Heart left ventricle (tissue), 16 donors: ENCODE results near the gene CACNA1S. TPM values are rescaled to one million over a fixed set of nuclear protein-coding genes. Genes with fewer than 3 reads are reported as not detected.

Experiments
- ATAC-seq, 4 donors: fragments of 200-7000 bp; cut with Tn5 transposase; one replicate each; pipeline ENCODE4 v1.9.1; 2020 to 2022; ENCODE audit warnings: moderate library complexity in 4 of 4, mild to moderate bottlenecking in 3 of 4, moderate number of reproducible peaks in 1 of 4
- DNase-seq, 5 donors: peaks; one replicate each; pipeline ENCODE4 v3.0.0-alpha.2; 2020
- H3K27ac ChIP-seq, 12 donors: fragments of 200-600 bp; sonication (generic) in 4 of 12; one replicate each; pipeline versions ENCODE4 v1.5.0 to v1.8.0; 2016 to 2022; ENCODE audit warnings: mild to moderate bottlenecking in 2 of 12
- H3K27me3 ChIP-seq, 9 donors: fragments of 200-600 bp; sonication (generic) in 2 of 9; one replicate each; pipeline versions ENCODE4 v1.5.1 to v1.8.0; 2016 to 2022; ENCODE audit warnings: mild to moderate bottlenecking in 3 of 9
- H3K36me3 ChIP-seq, 9 donors: fragments of 200-600 bp; sonication (generic) in 2 of 9; one replicate each; pipeline versions ENCODE4 v1.5.0 to v1.8.0; 2018 to 2022; ENCODE audit warnings: mild to moderate bottlenecking in 2 of 9
- H3K4me1 ChIP-seq, 12 donors: fragments of 200-600 bp; sonication (generic) in 4 of 12; one replicate each; pipeline versions ENCODE4 v1.5.0 to v1.8.0; 2016 to 2022; ENCODE audit warnings: mild to moderate bottlenecking in 3 of 12
- H3K4me3 ChIP-seq, 12 donors: fragments of 200-600 bp; sonication (generic) in 4 of 12; one replicate each; pipeline versions ENCODE4 v1.5.0 to v1.8.0; 2017 to 2022; ENCODE audit warnings: mild to moderate bottlenecking in 9 of 12, moderate library complexity in 4 of 12
- H3K9me3 ChIP-seq, 12 donors: fragments of 200-600 bp; sonication (generic) in 4 of 12; one replicate each; pipeline versions ENCODE4 v1.5.0 to v1.8.0; 2016 to 2022; ENCODE audit warnings: mild to moderate bottlenecking in 1 of 12
- POLR2A ChIP-seq, 2 donors: fragments of 450-650 bp; IDR thresholded peaks; one replicate each; pipeline ENCODE4 v1.6.1; 2017; ENCODE audit warnings: antibody characterized with exemption in 2 of 2, mild to moderate bottlenecking in 2 of 2, moderate library complexity in 2 of 2
- WGBS, 4 donors: extraction: QIAGEN DNeasy Blood & Tissue Kit in 2 of 4; methylation state at CpG; one replicate each; pipeline versions ENCODE4 v1.1.5 to v1.1.7; 2013 to 2018; 5-methylcytosine and 5-hydroxymethylcytosine counted together
- intact Hi-C, 10 donors: fragments of 100-400 bp; cut with DNase I; formaldehyde crosslinking; loops; one replicate each; pipeline versions ENCODE4 v1.11.1 to v1.14.2; 2022
- polyA plus RNA-seq, 2 donors: library from polyadenylated mRNA; stranded (reverse); fragments of 200-250 nt; gene quantifications; one replicate each; pipeline ENCODE4 v1.2.3, GENCODE V29; 2013
- total RNA-seq, 9 donors: library from RNA; depleted of rRNA in 2 of 9; stranded (reverse); fragments of >200 nt in 2 of 9; fragmentation: NEBNext Ultra II Directional in 3 of 9; extraction: Animal tissue kit (Norgen Biotek cat#: 25700) in 3 of 9; gene quantifications; one replicate each; pipeline versions ENCODE4 v1.1.0 to v1.2.4, GENCODE V29; 2016 to 2023
- TF ChIP-seq, protein P1 (sequence below), 12 donors: fragments of 200-600 bp; sonication (generic) in 4 of 12; IDR thresholded peaks; one replicate each; pipeline versions ENCODE4 v1.5.0 to v1.8.0; 2018 to 2022; ENCODE audit warnings: antibody characterized with exemption in 12 of 12, mild to moderate bottlenecking in 5 of 12
- donor health status: ischemic (EF 13 %, LVEDD 7.1; RV severe dilation, severe dysfunction).
- donor health status: healthy with polysubstance abuse.
- donor health status: DM: no; HTN: yes; CAD: no.
- donor health status: DM: no; HTN: no; CAD: no.
- donor health status: ischemic (EF 25% LVEDD 6.9; RV normal size, moderate dysfunction).
- donor health status: ischemic (EF 25% LVEDD 5.7; RV mildly dilated, moderate dysfunction).
- donor health status: healthy.
- donor health status: DM: yes; HTN: yes; CAD: no.
- donor health status: ischemic (EF 35%, LVEDD 5.7; RV mildly dilated, moderate dysfunction).
- donor health status: nonischemic (EF 11% LVEDD 7.7; RV severe dilation, severe dysfunction).
- donor health status: DM: yes; HTN: yes; CAD: no.
- donor health status: PGD.
- donor health status: ischemic (EF 29% LVEDD 5.4; RV normal size, mild dysfunction).
- donor health status: nonischemic (EF 23%, LVEDD 6.1; RV moderate dilation, normal function).

The CACNA1S gene
- total and polyA plus RNA-seq, 11 donors: not detected

DNA sequence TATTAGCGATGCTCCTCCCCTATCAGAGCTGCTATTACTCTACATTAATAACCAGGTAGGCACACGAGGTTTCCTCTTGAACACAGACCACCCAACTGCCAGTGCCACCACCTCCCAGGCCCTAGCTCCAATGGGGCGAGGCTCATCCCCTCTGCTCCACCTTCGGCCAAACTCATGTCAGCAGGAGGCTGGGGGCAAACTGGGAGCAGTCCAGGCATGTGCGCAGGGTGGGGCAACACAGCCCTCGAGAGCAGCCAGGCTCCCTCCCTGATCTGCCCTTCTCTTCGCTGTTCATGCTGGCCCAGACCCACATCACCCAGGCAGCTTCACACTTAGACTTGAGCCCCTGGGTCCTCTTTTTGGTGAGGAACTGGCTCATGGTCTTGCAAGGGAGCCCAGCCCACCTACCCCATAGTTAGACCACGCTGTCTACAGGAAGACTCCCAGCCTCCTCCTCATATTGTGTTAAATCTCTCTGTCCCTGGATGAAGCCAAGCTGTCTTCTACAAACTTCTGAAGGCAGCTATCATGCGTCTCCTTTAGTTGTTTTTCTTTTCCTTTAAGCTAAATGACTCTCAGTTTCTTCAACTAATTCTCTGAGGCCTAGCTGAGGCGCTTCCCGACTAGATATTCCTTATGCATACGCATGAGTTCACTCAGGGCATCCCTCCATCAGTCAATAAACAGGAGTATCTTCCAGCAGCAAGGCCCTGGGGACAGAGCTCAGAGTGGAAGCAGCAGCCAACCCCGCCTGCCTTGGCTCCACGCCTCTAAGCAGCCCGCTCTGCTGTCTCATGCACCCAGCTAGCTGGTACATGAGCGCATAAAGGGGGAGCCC, 30.0 kb upstream of the CACNA1S start:
- 82 to 90% (median 83%) methylated on average over 15 to 16 of the region's 16 CpGs for WGBS, 4 donors
- Histone ChIP-seq H3K27me3 (no peaks in the 10 kb centered on the region), H3K4me1 (peaks cover 0 to 25% (median 0%) of the 10 kb centered on the region in 12 donors), H3K36me3 (peaks cover 0 to 87% (median 72%) of the 10 kb centered on the region in 9 donors), H3K4me3 (no peak overlapping the region), H3K9me3 (no peaks in the 10 kb centered on the region), H3K27ac (peak overlapping the region in 1 of 12 donors; percentile 29)
- ATAC-seq: peak in 3 of 4 donors; percentile 21 to 39 (median 28)
- intact Hi-C loops: no loop called here
- TF ChIP-seq, protein P1, sequence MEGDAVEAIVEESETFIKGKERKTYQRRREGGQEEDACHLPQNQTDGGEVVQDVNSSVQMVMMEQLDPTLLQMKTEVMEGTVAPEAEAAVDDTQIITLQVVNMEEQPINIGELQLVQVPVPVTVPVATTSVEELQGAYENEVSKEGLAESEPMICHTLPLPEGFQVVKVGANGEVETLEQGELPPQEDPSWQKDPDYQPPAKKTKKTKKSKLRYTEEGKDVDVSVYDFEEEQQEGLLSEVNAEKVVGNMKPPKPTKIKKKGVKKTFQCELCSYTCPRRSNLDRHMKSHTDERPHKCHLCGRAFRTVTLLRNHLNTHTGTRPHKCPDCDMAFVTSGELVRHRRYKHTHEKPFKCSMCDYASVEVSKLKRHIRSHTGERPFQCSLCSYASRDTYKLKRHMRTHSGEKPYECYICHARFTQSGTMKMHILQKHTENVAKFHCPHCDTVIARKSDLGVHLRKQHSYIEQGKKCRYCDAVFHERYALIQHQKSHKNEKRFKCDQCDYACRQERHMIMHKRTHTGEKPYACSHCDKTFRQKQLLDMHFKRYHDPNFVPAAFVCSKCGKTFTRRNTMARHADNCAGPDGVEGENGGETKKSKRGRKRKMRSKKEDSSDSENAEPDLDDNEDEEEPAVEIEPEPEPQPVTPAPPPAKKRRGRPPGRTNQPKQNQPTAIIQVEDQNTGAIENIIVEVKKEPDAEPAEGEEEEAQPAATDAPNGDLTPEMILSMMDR (IDR thresholded peaks at IDR 0.05): no peak
- TF ChIP-seq POLR2A (IDR thresholded peaks at IDR 0.05): no peak
- peak in 3 of 5 donors; percentile 31 to 78 (median 73) for DNase-seq

- H3K4me1 ChIP-seq: peaks cover 0 to 32% (median 0%) of the 10 kb centered on the region in 12 donors
- ATAC-seq (no peak), DNase-seq (no peak)
- intact Hi-C loops: no loop called here
- no peaks in the 10 kb centered on the region for H3K27me3 ChIP-seq
- no peak for TF ChIP-seq POLR2A (IDR thresholded peaks at IDR 0.05)
- TF ChIP-seq, protein P1 (IDR thresholded peaks at IDR 0.05): no peak
- no peak overlapping the region for H3K4me3 ChIP-seq
- H3K27ac ChIP-seq: no peak overlapping the region
- WGBS, 4 donors: 96 to 100% (median 98%) methylated on average over 3 to 5 of the region's 5 CpGs
- peaks cover 0 to 86% (median 64%) of the 10 kb centered on the region in 9 donors for H3K36me3 ChIP-seq
- no peaks in the 10 kb centered on the region for H3K9me3 ChIP-seq
These were observed 29.2 kb upstream of the CACNA1S start for GRCh38 chr1:201141418-201141817.

GRCh38 chr1:201140941-201141260, 28.7 kb upstream of the CACNA1S start:
- no peak for DNase-seq
- peaks cover 0 to 84% (median 59%) of the 10 kb centered on the region in 9 donors for H3K36me3 ChIP-seq
- H3K4me1 ChIP-seq: peaks cover 0 to 32% (median 0%) of the 10 kb centered on the region in 12 donors
- TF ChIP-seq, protein P1 (IDR thresholded peaks at IDR 0.05): no peak
- no peak for TF ChIP-seq POLR2A (IDR thresholded peaks at IDR 0.05)
- H3K9me3 ChIP-seq: no peaks in the 10 kb centered on the region
- no peaks in the 10 kb centered on the region for H3K27me3 ChIP-seq
- WGBS, 4 donors: 95 to 98% (median 97%) methylated on average over 8 of the region's 8 CpGs
- intact Hi-C loops: no loop called here
- no peak for ATAC-seq
- no peak overlapping the region for H3K27ac ChIP-seq
- H3K4me3 ChIP-seq: no peak overlapping the region

GRCh38 chr1:201140235-201140940, 28.2 kb upstream of the CACNA1S start:
- intact Hi-C loops: no loop called here
- no peak for TF ChIP-seq POLR2A (IDR thresholded peaks at IDR 0.05)
- TF ChIP-seq, protein P1 (IDR thresholded peaks at IDR 0.05): no peak
- DNase-seq (no peak), ATAC-seq (no peak)
- Histone ChIP-seq H3K27ac (no peak overlapping the region), H3K4me3 (no peak overlapping the region), H3K36me3 (peaks cover 0 to 84% (median 58%) of the 10 kb centered on the region in 9 donors), H3K27me3 (no peaks in the 10 kb centered on the region), H3K9me3 (no peaks in the 10 kb centered on the region), H3K4me1 (peaks cover 0 to 32% (median 0%) of the 10 kb centered on the region in 12 donors)
- WGBS, 4 donors: 85 to 92% (median 89%) methylated on average over 10 of the region's 10 CpGs
